Spleen (tissue), 7 donors: ENCODE data around the gene AKAP13.
A peak's percentile ranks its signal among the peaks of the same experiment; 100 is the strongest.

Experiments
- CTCF ChIP-seq, 11 experiments: fragments of 200-600 bp in 7 of 11; fragments of 450-650 bp in 4 of 11; sonication (generic) in 4 of 11; IDR thresholded peaks in 8 of 11; conservative IDR thresholded peaks in 3 of 11; 1 replicate in 7 of 11; 2 replicates in 4 of 11; pipeline versions ENCODE4 v1.4.0 to v1.8.0; 2016 to 2021; ENCODE audit warnings: antibody characterized with exemption in 11 of 11, inconsistent platforms in 4 of 11, mild to moderate bottlenecking in 1 of 11
- POLR2A ChIP-seq, 3 donors: fragments of 450-650 bp; IDR thresholded peaks; one replicate each; pipeline ENCODE4 v1.5.1; 2017; ENCODE audit warnings: antibody characterized with exemption in 3 of 3, mild to moderate bottlenecking in 1 of 3
- donor health status: DM: no; HTN: no; CAD: no; lungs with moderate emphysema.
- donor health status: DM: no; HTN: no; CAD: no.
- donor health status: DM: no; HTN: no; CAD: no.

GRCh38 chr15:85380217-85380811, at the start of gene AKAP13:
- TF ChIP-seq CTCF (IDR thresholded peaks at IDR 0.05 in 8 of 11, conservative IDR thresholded peaks at IDR 0.05 in 3 of 11) (no peak), POLR2A (IDR thresholded peaks at IDR 0.05) (peak in 2 of 3 donors; percentile 56 to 92)
